ENCODE measurements around the gene PXDN. TPM values are rescaled to one million over a fixed set of nuclear protein-coding genes. Genes with fewer than 3 reads are reported as not detected.

PXDN gene
- total and polyA plus RNA-seq, 10 of the 15 experiments (the other 5 are each of a cell fraction or from before 2014, with no cell fraction given): 0.12 to 0.69 (median 0.23) TPM; not detected in 5

- Histone ChIP-seq H3K4me2 (ENCODE audit: control insufficient read depth, insufficient read depth) (no peak overlapping the region), H4K20me1 (ENCODE audit: control insufficient read depth, insufficient read depth) (no peaks in the 10 kb centered on the region), H3K9me3 (replicated peaks; ENCODE audit: control insufficient read depth, insufficient read depth, low read length) (no peaks in the 10 kb centered on the region; the same call in 2 of the 3 replicates), H3K4me3 (no peak overlapping the region), H3K36me3 (ENCODE audit: control insufficient read depth in 2 of 2, insufficient read depth in 2 of 2, low read length in 1 of 2) (no peaks in the 10 kb centered on the region), H3K4me1 (ENCODE audit: control insufficient read depth, insufficient read depth, low read length) (no peaks in the 10 kb centered on the region), H2AFZ (ENCODE audit: control insufficient read depth, low read depth, low read length) (no peak overlapping the region), H3K79me2 (ENCODE audit: control insufficient read depth, insufficient read depth, low read length) (no peaks in the 10 kb centered on the region), H3K9ac (ENCODE audit: control insufficient read depth, insufficient read depth, low read length) (no peak overlapping the region), H3K27ac (ENCODE audit: control insufficient read depth, insufficient read depth) (no peak overlapping the region), H3K27me3 (replicated peaks in 1 of 2; ENCODE audit: control insufficient read depth in 2 of 2, insufficient read depth in 2 of 2, low read length in 1 of 2) (no peaks in the 10 kb centered on the region)
- ChIA-PET POLR2A (no interaction called here), SMC1A (ENCODE audit: uncharacterized antibody, unreplicated experiment) (no interaction called here), CTCF (no interaction called here), RAD21 (ENCODE audit: unreplicated experiment) (no interaction called here)
- TF ChIP-seq LARP7 (IDR thresholded peaks at IDR 0.05) (no peak), HSF1 (IDR thresholded peaks at IDR 0.05; ENCODE audit: low read depth, low read length) (no peak), MAX (IDR thresholded peaks at IDR 0.05; ENCODE audit: low read depth, low read length) (no peak), ZBTB33 (IDR thresholded peaks at IDR 0.05) (no peak), SIX5 (IDR thresholded peaks at IDR 0.05; ENCODE audit: low read depth, low read length, severe bottlenecking) (no peak), CBX3 (IDR thresholded peaks at IDR 0.05; ENCODE audit: borderline replicate concordance, low read depth) (no peak), MTA3 (IDR thresholded peaks at IDR 0.05; ENCODE audit: borderline replicate concordance, low read length) (no peak), PBX3 (IDR thresholded peaks at IDR 0.05; ENCODE audit: insufficient replicate concordance, low read depth, low read length) (no peak), RELA (IDR thresholded peaks at IDR 0.05; ENCODE audit: borderline replicate concordance, partially characterized antibody) (no peak)
- BruUV-seq (replicated peaks): no TSS peak
- intact Hi-C loops (cut with micrococcal nuclease; ENCODE audit: unreplicated experiment) (no loop called here), in situ Hi-C loops (cut with MboI) (no loop called here)
- DNase-seq (ENCODE audit: low read depth, low spot score) (no peak), ATAC-seq (no peak), FAIRE-seq (no peak)
- 11% methylated on average over 3 of the region's 3 CpGs for WGBS (ENCODE audit: insufficient coverage, insufficient replicate concordance, low lambda C conversion rate, missing lambda C conversion rate)
Observed at GRCh38 chr2:1722692-1723091, 21.6 kb downstream of the PXDN start.

All from GM12878 (cell line).